GM19455 (cell line): Measurements from ENCODE around the gene CAMK1D.

Experiments used
- ATAC-seq: cut with Tn5 transposase; IDR thresholded peaks from one replicate; pipeline ENCODE4 v1.9.1; 2021; ENCODE audit not compliant: unreplicated experiment

CAMK1D gene

GRCh38 chr10:12872577-12872976, 523.2 kb downstream of the CAMK1D start:
- ATAC-seq = no peak

DNA sequence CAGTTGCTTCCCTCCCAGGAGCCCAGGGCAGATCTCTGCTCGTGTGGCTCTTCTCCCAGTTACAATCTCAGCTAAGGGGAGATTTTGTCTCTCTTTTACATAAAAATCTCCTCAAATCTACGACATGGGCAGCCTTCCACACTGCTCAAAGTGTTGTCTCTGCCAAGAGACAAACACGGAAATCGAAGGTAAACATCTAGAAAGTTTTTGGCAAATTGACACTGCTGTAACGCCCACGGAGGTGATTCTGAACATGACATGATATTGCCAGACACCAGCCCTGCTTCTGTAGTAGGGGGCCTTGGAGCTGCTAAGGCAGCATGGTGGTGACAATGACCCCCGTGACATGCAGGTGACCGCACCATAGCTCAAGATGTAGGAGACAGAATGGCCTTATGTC, 523.8 kb downstream of the CAMK1D start:
- no peak for ATAC-seq

GRCh38 chr10:12874501-12874900, 525.2 kb downstream of the CAMK1D start:
- ATAC-seq = no peak

GRCh38 chr10:12875100-12875499, 525.8 kb downstream of the CAMK1D start:
- ATAC-seq = no peak

GRCh38 chr10:12876266-12876665, 526.9 kb downstream of the CAMK1D start:
- no peak for ATAC-seq

- no peak for ATAC-seq
Observed at GRCh38 chr10:12877150-12877549, 527.8 kb downstream of the CAMK1D start.

DNA sequence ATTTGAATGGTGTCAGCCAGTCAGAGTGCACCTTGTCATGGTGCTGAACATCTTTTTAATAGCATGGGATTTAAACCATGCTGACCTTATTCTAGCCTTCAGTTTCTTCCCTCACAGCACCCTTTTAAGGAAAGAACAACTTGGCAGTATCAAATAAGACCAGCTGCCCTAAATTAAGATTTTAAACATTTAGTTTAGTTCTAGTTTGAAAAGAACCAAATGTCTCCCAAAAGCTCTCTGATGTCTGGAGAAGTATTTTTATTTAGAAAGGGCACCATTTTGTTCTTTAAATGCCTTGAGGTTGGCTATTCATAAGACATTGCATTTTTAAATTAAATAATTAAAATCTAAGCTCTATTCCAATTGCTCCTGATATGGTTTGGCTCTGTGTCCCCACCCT, 531.1 kb downstream of the CAMK1D start:
- ATAC-seq = no peak

DNA sequence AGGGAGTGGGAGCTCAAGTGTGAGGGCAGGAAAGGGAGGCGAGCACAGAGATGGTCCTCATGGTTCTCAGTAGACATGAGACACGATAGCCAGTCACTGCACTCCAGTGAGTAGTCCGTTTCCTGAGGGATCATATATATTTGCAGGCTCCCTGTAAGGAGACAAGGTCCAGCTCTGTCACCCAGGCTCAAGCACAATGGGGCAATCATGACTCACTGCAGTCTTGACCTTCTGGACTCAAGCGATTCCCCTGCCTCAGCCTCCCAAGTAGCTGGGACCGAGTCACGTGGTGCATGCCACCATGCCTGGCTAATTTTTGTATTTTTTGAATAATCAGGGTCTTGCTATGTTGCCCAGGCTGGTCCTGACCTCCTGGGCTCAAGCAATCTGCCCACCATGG, 535.5 kb downstream of the CAMK1D start:
- ATAC-seq = no peak
